Activated CD4-positive, alpha-beta memory T cell treated with anti-CD3 and anti-CD28 coated beads for 36 hours (primary cell): ENCODE data around the gene ERVK3-1. TPM values are rescaled to one million over a fixed set of nuclear protein-coding genes. Genes with fewer than 3 reads are reported as not detected.
A peak's percentile ranks its signal among the peaks of the same experiment; 100 is the strongest.
"Not testable (repeated sequence)": the region's sequence is repeated elsewhere in the genome, so short reads cannot be mapped to it uniquely, and the experiment has no call there.

ENCODE experiments used
- CTCF ChIA-PET: fragments of 350-600 bp; sonication (Branson Sonifier 250); formaldehyde crosslinking; loops from one replicate; lab custom pipeline; 2021; ENCODE audit warnings: antibody characterized with exemption, inconsistent platforms; lab: Charles Lee
- POLR2A ChIA-PET: fragments of 350-600 bp; sonication (Branson Sonifier 250); formaldehyde crosslinking; loops from one replicate; lab custom pipeline; 2021; ENCODE audit warnings: antibody characterized with exemption; lab: Charles Lee
- DNase-seq: peaks from one replicate; pipeline ENCODE4 v3.0.0-alpha.2; 2020
- H3K27ac Mint-ChIP-seq: one replicate; pipeline ENCODE4 v1.8.0; 2021; ENCODE audit warnings: mixed read lengths
- H3K27me3 Mint-ChIP-seq: one replicate; pipeline ENCODE4 v1.8.0; 2021; ENCODE audit warnings: mixed read lengths
- H3K36me3 Mint-ChIP-seq: one replicate; pipeline ENCODE4 v1.8.0; 2021; ENCODE audit warnings: mixed read lengths
- H3K4me1 Mint-ChIP-seq: one replicate; pipeline ENCODE4 v1.8.0; 2021; ENCODE audit warnings: low read depth, mixed read lengths
- H3K4me3 Mint-ChIP-seq: one replicate; pipeline ENCODE4 v1.8.0; 2021; ENCODE audit warnings: mild to moderate bottlenecking, mixed read lengths
- H3K9me3 Mint-ChIP-seq: one replicate; pipeline ENCODE4 v1.8.0; 2021; ENCODE audit warnings: mixed read lengths
- intact Hi-C: fragments of 100-400 bp; cut with micrococcal nuclease; formaldehyde crosslinking; loops from one replicate; pipeline ENCODE4 v1.15.1; 2023
- total RNA-seq, 2 experiments: library from RNA; stranded (reverse); gene quantifications; one replicate each; pipeline ENCODE4 v1.2.3, GENCODE V29; 2021

The ERVK3-1 gene
- total RNA-seq, 2 experiments from 2014 or later, result 37.1 to 42.3 TPM

- Mint-ChIP-seq H3K27ac (peak overlapping the region; percentile 92), H3K9me3 (no peaks in the 10 kb centered on the region), H3K4me1 (peaks cover 42% of the 10 kb centered on the region), H3K4me3 (peak overlapping the region; percentile 89), H3K27me3 (no peaks in the 10 kb centered on the region), H3K36me3 (peaks cover 63% of the 10 kb centered on the region)
- intact Hi-C loops, result loop anchor here (1.0 to 2.0 kb wide), 10 partner anchors 22 to 268 kb away; partner anchors contain the start of genes RPS5, TRIM28, ZNF132 and ZNF497
- ChIA-PET POLR2A (interaction anchor here (0.7 to 2.5 kb wide), 2 partner anchors 58 to 162 kb away, joined by 3 to 6 read pairs; partner anchors contain the start of genes ZNF324 and ZNF497), CTCF (interaction anchor here (0.6 to 1.0 kb wide), 3 partner anchors 17 to 215 kb away, joined by 3 read pairs; partner anchors contain the start of genes ZBTB45 and ZNF132)
- no peak for DNase-seq
Observed at GRCh38 chr19:58304748-58305064, 471 bp upstream of the ERVK3-1 start.

GRCh38 chr19:58305932-58306323, 751 bp downstream of the ERVK3-1 start:
- no peak for DNase-seq
- no peaks in the 10 kb centered on the region for H3K27me3 Mint-ChIP-seq
- peak overlapping the region; percentile 89 for H3K4me3 Mint-ChIP-seq
- H3K9me3 Mint-ChIP-seq, result no peaks in the 10 kb centered on the region
- intact Hi-C loops, result loop anchor here (1.0 to 2.0 kb wide), 10 partner anchors 20 to 266 kb away; partner anchors contain the start of genes RPS5, TRIM28, ZNF132 and ZNF497
- ChIA-PET POLR2A (interaction anchor here (2.5 kb wide), 1 partner anchor 56 kb away, joined by 6 read pairs; the partner anchor contains the start of gene ZNF497), CTCF (interaction anchor here (0.6 to 2.0 kb wide), 4 partner anchors 15 to 214 kb away, joined by 3 to 8 read pairs (median 3); partner anchors contain the start of gene ZBTB45)
- peak overlapping the region; percentile 92 for H3K27ac Mint-ChIP-seq
- H3K36me3 Mint-ChIP-seq, result peaks cover 60% of the 10 kb centered on the region
- H3K4me1 Mint-ChIP-seq, result peaks cover 42% of the 10 kb centered on the region

- CTCF ChIA-PET, result interaction anchor here (2.0 kb wide), 1 partner anchor 212 kb away, joined by 8 read pairs; the partner anchor contains the start of gene ZBTB45
- intact Hi-C loops, result no loop called here
- Mint-ChIP-seq H3K9me3 (no peaks in the 10 kb centered on the region), H3K36me3 (peaks cover 65% of the 10 kb centered on the region), H3K4me3 (no peak overlapping the region), H3K27me3 (no peaks in the 10 kb centered on the region), H3K4me1 (peaks cover 42% of the 10 kb centered on the region), H3K27ac (no peak overlapping the region)
- DNase-seq, result no peak
- POLR2A ChIA-PET, result no interaction called here
Observed at GRCh38 chr19:58307736-58308135, 2.6 kb downstream of the ERVK3-1 start.

GRCh38 chr19:58310685-58311084, 5.5 kb downstream of the ERVK3-1 start:
- H3K4me3 Mint-ChIP-seq, CTCF ChIA-PET, H3K9me3 Mint-ChIP-seq, intact Hi-C loops, POLR2A ChIA-PET, H3K27me3 Mint-ChIP-seq, H3K27ac Mint-ChIP-seq: not testable (repeated sequence)
- H3K36me3 Mint-ChIP-seq, result peaks cover 83% of the 10 kb centered on the region
- peaks cover 29% of the 10 kb centered on the region for H3K4me1 Mint-ChIP-seq
- DNase-seq, result peak; percentile 29

GRCh38 chr19:58311345-58311865, 6.2 kb downstream of the ERVK3-1 start:
- Mint-ChIP-seq H3K9me3 (no peaks in the 10 kb centered on the region), H3K27me3 (no peaks in the 10 kb centered on the region), H3K4me1 (peaks cover 23% of the 10 kb centered on the region), H3K36me3 (peaks cover 80% of the 10 kb centered on the region), H3K4me3 (no peak overlapping the region), H3K27ac (no peak overlapping the region)
- CTCF ChIA-PET, result no interaction called here
- intact Hi-C loops, result no loop called here
- POLR2A ChIA-PET, result no interaction called here
- no peak for DNase-seq

GRCh38 chr19:58315580-58315979, 10.4 kb downstream of the ERVK3-1 start:
- H3K27me3 Mint-ChIP-seq, result no peaks in the 10 kb centered on the region
- no peak for DNase-seq
- H3K27ac Mint-ChIP-seq, result no peak overlapping the region
- CTCF ChIA-PET, result no interaction called here
- no peaks in the 10 kb centered on the region for H3K4me1 Mint-ChIP-seq
- H3K36me3 Mint-ChIP-seq, result peaks cover 47% of the 10 kb centered on the region
- POLR2A ChIA-PET, result no interaction called here
- H3K9me3 Mint-ChIP-seq, result no peaks in the 10 kb centered on the region
- H3K4me3 Mint-ChIP-seq, result no peak overlapping the region
- intact Hi-C loops, result no loop called here

GRCh38 chr19:58317476-58318072, 12.4 kb downstream of the ERVK3-1 start:
- peak; percentile 22 for DNase-seq
- intact Hi-C loops, result no loop called here
- Mint-ChIP-seq H3K9me3 (no peaks in the 10 kb centered on the region), H3K27ac (no peak overlapping the region), H3K27me3 (no peaks in the 10 kb centered on the region), H3K4me1 (no peaks in the 10 kb centered on the region), H3K36me3 (peaks cover 30% of the 10 kb centered on the region), H3K4me3 (no peak overlapping the region)
- ChIA-PET CTCF (interaction anchor here (0.6 to 1.0 kb wide), 2 partner anchors 9 to 18 kb away, joined by 3 read pairs; partner anchors contain the start of gene ZSCAN22), POLR2A (interaction anchor here (0.6 to 1.1 kb wide), 2 partner anchors 9 to 99 kb away, joined by 3 to 5 read pairs; partner anchors contain the start of gene ZSCAN22)

- no peak overlapping the region for H3K4me3 Mint-ChIP-seq
- peaks cover 23% of the 10 kb centered on the region for H3K36me3 Mint-ChIP-seq
- H3K4me1 Mint-ChIP-seq, result no peaks in the 10 kb centered on the region
- no peaks in the 10 kb centered on the region for H3K9me3 Mint-ChIP-seq
- ChIA-PET POLR2A (no interaction called here), CTCF (interaction anchor here (0.6 kb wide), 1 partner anchor 19 kb away, joined by 3 read pairs; no protein-coding TSS in a partner anchor)
- DNase-seq, result no peak
- intact Hi-C loops, result no loop called here
- no peaks in the 10 kb centered on the region for H3K27me3 Mint-ChIP-seq
- H3K27ac Mint-ChIP-seq, result no peak overlapping the region
Observed at GRCh38 chr19:58318297-58318696, 13.1 kb downstream of the ERVK3-1 start.

- Mint-ChIP-seq H3K27me3 (no peaks in the 10 kb centered on the region), H3K9me3 (no peaks in the 10 kb centered on the region), H3K4me3 (no peak overlapping the region), H3K4me1 (no peaks in the 10 kb centered on the region), H3K27ac (no peak overlapping the region), H3K36me3 (peaks cover 16% of the 10 kb centered on the region)
- intact Hi-C loops, result no loop called here
- POLR2A ChIA-PET, result no interaction called here
- no peak for DNase-seq
- CTCF ChIA-PET, result no interaction called here
Observed at GRCh38 chr19:58319241-58319640, 14.1 kb downstream of the ERVK3-1 start.

GRCh38 chr19:58325311-58326022, 20.3 kb downstream of the ERVK3-1 start:
- CTCF ChIA-PET, result interaction anchor here (2.8 kb wide), 1 partner anchor 195 kb away, joined by 11 read pairs; the partner anchor contains the start of gene ZBTB45
- Mint-ChIP-seq H3K36me3 (peaks cover 1% of the 10 kb centered on the region), H3K4me3 (no peak overlapping the region), H3K27ac (no peak overlapping the region), H3K4me1 (peaks cover 4% of the 10 kb centered on the region), H3K27me3 (no peaks in the 10 kb centered on the region), H3K9me3 (no peaks in the 10 kb centered on the region)
- intact Hi-C loops, result loop anchor here (1.0 to 5.0 kb wide), 5 partner anchors 20 to 194 kb away; partner anchors contain the start of genes ERVK3-1, ZBTB45, ZNF497 and ZNF584
- DNase-seq, result peak; percentile 29
- POLR2A ChIA-PET, result interaction anchor here (0.5 to 0.6 kb wide), 2 partner anchors 63 to 564 kb away, joined by 3 read pairs; no protein-coding TSS in a partner anchor

GRCh38 chr19:58326501-58326913, 21.3 kb downstream of the ERVK3-1 start:
- peaks cover 4% of the 10 kb centered on the region for H3K4me1 Mint-ChIP-seq
- H3K27me3 Mint-ChIP-seq, result no peaks in the 10 kb centered on the region
- ChIA-PET POLR2A (interaction anchor here (0.6 to 1.4 kb wide), 5 partner anchors 9 to 218 kb away, joined by 3 to 8 read pairs (median 3); partner anchors contain the start of genes TRIM28 and ZNF497), CTCF (interaction anchor here (0.7 to 2.8 kb wide), 3 partner anchors 9 to 194 kb away, joined by 3 to 11 read pairs (median 8); partner anchors contain the start of gene ZBTB45)
- DNase-seq, result no peak
- H3K36me3 Mint-ChIP-seq, result peaks cover 1% of the 10 kb centered on the region
- no peaks in the 10 kb centered on the region for H3K9me3 Mint-ChIP-seq
- no peak overlapping the region for H3K4me3 Mint-ChIP-seq
- intact Hi-C loops, result loop anchor here (1.0 to 5.0 kb wide), 5 partner anchors 21 to 193 kb away; partner anchors contain the start of genes ERVK3-1, ZBTB45, ZNF497 and ZNF584
- H3K27ac Mint-ChIP-seq, result no peak overlapping the region
